GM21737 (cell line): ENCODE measurements around the gene PIMREG.

ENCODE experiments used
- ATAC-seq: cut with Tn5 transposase; IDR thresholded peaks from one replicate; pipeline ENCODE4 v1.9.1; 2021; ENCODE audit warnings: mild to moderate bottlenecking, moderate library complexity; ENCODE audit not compliant: unreplicated experiment

Gene PIMREG

DNA sequence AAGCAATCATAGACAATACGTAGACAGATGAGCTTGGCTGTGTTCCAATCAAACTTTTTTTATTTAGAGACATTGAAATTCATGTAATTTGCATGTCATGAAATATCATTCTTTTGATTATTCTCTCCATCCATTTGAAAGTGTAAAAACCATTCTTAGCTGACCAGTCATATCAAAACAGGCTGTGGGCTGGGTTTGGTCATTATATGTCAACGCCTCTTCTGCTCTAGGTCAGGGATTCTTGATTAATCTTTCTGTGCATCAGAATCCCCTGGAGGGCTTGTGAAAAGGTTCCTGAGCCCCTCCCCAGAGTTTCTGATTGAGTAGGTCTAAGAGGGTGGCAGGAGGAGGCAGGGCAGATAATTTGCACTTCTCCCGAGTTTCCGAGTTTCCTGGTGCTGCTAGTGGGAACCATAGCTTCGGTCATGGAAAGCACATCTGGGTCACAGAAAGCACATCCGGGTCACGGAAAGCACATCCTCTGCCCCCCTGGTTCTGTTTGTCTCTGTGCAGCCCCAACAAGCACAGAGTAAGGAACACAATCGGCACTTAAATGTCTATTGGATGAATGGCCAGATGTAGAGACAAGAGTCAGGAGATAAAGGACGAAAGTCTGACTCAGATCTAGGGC, 16.4 kb downstream of the PIMREG start:
- ATAC-seq = no peak

DNA sequence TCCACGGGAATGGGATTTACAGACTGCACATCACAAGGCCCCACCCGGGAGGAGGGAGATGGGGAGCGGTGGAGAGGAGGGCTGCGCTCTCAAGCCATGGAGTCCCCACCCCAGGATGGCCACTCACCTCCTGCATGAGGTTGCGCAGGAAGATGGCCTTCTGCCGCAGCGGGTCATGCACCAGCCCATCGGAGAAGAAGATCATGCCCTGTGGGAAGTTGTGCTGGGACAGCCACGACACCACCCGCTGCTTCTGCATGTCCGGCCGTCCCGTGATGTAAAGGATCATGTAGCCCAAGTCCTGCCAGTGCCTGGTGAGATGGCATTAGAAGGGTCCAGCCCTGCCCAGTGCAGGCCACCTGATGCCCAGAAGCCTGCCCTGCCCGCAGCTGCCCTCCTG, 17.0 kb downstream of the PIMREG start:
- no peak for ATAC-seq

DNA sequence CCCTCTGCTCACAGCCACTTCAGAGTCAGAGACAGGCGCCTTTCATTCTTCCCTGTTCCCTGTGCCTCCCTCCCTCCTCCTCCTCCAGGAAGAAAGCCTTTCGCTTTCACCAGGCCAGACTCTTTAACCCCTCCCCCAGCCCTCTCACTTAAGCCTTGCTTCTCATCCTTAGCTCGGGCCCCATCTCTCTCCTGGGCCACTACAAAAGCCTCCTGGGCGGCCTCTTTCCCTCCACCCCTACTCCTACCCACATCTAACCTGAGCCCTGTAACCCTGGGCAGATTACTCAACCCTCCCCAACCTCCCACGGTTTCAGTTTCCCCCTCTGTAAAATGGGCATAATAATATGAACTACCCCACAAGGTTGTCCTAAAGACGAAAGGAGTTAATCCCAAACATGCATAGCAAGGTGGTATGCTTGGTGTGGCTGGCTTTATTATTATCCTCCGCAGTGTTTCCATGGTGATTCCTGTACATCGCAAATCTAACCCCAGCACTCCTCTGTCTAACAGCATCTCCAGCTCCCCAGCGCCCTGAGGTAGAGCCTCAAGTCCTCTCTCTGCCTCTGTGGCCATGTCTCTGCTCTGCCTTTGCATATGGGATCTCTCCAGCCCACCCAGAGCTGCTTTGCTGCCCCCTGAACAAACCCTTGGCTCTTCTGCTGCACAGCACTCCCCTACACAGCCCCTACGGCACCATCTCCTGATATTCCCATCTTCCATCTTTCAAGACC, 17.7 kb downstream of the PIMREG start:
- no peak for ATAC-seq

DNA sequence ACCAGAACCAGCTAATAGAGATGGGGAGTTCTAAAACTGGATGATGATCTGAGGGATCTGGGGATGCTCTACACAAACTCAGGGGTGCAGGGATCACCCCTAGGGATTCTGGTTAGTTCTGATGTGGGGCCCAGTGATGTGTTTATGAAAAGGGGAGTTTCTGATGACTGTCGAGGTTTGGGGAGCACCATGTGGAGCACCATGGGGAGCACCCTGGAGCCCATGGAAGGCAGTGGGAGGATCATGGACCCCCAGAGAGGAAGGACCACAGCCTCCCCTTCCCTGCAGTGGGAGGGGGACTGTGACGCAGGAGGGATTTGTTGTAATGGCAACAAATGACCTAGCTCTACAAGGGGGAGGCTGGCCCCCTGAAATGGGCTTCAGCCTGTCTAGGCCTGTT, 18.4 kb downstream of the PIMREG start:
- ATAC-seq = no peak

DNA sequence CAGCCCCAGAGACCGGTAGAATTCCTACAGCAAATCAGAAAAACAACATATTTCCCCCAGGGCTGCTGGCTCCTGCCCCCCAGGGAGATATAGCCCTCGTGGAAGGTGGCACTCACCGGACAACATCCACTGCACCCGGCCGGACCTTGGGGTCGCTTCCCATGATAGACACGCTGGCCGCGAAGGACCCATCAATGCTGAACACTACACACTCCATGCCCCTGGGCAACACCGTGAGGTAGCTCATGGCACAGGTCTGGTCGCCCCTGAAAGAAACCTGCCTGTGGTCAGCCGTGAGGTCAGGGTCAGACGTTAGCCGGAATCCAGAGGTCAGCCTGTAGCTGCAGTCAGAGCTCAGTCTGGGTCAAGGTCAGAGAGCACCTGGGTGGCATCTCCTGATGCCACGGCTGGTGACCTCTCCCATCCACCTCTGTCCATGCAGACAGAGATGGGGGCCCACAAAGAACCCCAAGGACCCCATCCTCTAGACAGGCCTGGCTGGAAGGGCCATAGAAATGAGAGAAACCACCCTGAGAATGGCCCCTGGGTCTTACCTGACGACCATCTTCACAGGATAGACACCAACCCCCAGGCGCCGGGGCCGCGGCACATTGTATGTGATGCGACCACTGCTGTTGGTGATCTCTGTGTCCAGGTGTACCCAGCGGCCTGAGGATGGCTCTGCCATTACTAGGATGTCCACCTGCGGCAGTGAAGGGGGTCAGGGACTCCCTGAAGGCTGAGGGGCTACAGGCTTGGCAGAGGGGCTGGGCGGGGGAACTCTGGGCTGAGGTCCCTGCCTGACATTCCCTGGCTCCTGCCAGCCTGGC, 19.6 kb downstream of the PIMREG start:
- ATAC-seq = no peak

- ATAC-seq = no peak
Measured at GRCh38 chr17:6464446-6465041, 20.3 kb downstream of the PIMREG start.

DNA sequence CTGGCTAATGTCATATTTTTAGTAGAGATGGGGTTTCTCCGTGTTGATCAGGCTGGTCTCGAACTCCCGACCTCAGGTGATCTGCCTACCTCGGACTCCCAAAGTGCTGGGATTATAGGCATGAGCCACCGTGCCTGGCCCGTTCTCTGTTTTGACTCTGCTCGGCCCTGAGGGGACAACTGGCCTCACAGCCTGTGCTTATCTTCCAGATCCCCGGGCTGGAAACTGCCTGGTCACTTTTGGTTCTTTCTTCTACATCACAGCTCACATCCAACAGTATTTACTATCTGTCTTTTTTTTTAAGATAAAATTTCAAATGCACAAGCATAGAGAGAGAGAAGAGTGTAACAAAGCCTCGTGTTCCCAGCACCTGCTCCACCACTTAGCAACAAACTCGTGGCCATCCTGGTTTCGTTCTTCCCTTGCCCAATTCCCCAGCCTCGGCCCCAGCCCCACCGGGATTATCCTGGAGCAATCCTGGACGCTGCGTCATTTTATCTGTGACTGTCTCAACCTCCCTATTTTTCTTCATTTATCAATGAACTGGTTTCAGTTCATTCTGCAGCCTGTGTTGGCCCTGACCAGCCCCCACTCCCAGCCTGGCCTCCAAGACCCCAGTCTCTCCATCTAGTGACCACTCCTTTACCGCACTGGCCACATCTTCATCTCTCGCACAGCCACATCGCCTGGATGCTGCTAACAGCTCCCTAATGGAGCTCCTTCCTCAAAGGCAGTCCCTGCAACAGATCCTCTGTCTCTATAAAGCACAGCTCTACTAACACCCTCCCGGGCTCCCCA, 21.1 kb downstream of the PIMREG start:
- ATAC-seq = no peak

DNA sequence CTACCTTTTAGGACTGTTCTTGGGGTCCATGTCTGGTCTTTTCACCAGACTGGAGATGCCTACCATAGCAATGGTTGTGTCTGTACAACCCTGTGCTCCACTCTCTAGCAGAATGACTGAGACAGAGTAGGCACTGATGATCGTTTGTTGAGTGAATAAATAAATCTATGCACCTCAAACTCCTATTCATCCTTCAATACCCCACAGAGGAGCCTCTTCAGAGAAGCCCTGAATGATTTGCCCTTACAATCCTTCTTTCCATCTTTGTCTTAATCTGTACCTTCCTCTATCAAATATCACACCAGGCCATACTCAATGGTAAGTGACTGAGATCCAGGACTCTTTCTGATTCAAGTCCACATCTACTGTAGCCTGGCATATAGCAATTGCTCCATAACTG, 23.3 kb downstream of the PIMREG start:
- ATAC-seq = no peak

GRCh38 chr17:6468051-6468790, 24.0 kb downstream of the PIMREG start:
- ATAC-seq = no peak

DNA sequence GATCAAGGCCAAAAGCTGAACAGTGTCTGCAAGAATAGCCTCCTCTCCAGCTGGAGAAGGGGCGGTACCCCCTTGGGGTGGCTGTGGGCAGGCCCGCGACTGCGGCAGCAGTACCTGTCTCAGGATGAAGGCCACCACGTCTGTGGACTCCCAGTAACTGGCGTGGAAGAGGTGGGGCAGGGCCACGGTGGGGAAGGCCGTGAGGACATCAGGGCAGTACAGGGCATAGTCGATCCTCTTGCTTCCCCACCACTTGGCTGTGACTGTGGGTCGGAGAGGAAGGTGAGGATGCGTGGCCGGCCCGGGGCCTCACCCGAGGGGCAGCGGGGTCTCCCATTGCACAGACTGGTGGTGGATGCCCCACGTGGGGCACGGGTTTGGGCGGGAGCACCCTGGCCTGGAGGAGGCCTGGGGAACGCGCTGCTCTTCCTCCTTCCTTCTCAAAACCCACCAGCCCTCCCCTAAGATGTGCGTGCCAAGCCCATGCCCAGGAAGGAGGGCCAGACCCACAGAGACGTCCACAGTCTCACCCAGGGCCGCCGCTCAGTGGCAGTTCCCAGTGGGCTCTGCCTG, 26.0 kb downstream of the PIMREG start:
- no peak for ATAC-seq

DNA sequence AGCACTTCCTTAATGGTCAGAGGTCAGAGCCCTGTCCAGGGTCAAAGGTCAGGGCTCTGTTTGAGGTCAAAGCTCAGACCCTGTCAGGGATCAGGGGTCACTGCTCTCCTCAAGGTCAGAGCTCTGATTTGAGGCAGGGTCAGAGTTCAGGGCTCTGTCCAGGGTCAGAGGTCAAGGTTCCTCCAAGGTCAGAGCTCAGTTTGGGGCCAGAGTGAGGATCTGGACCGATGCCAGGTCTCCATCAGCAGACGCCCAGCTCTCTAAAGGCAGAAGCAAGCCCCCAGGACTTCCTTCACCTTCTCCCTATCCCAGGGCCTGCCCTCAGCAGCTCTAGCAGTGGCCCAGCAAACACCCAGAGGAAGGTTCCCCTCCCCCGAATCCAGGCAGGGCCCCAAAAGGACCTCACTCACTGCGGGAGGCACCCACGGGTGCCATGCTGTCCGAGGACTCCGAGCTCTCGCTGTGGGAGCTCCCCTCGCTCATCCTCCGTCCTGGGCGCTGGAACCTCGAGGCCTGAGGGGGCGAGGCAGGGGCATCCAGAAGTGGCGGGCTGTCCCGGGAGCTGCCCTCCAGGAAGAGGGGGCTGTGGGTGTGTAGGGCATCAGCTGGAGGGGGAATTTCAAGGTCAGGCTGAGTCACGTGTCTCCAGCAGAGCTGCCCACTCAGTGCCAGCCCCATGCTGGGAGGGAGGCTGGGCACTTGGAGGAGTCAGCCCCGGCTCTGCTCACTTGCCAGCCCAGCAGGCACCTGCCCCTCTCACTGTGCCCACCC, 26.7 kb downstream of the PIMREG start:
- no peak for ATAC-seq

DNA sequence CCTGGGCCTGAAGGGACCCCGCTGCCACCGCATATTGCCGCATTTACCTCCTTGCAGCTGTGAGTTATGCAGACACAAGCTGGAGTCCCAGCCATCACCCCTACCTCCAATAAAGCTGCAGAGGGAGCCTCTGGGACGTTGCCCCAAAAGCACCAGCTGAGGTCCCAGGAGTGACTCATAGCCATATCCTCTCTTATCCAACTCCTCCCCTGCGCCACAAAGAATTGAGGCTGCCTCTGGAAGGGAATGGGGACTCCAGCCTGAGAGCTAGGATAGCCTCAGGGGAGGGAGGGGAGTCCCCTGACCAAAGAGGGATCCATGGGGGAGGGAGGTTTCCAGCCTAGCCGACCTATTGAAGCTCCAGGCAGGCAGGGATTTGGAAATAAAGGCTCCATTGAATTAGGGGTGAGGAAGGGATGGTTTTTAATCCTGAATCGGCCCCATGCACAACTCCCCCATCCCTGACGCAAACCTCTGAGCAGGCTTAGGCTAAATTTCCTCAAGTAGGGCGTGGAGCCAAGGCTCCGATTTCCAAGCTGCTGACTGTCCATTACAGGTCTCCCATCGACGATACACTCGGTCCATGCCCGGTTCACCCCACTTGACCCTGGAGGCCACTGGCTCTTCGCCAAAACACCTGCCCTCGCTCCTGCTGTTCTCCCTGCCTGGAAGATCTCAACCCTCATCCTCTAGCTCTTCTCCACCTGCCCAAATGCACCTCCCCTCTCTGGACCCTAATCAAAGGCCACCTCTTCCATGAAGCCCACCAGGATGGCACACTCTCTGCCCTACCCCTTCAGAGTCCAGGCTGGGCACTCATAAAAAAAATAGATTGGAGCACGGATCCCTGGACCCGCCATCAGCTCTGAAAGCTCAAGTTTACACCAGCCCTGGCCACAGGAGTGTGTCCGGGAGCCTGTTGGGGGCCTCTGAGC, 27.5 kb downstream of the PIMREG start:
- ATAC-seq = no peak

DNA sequence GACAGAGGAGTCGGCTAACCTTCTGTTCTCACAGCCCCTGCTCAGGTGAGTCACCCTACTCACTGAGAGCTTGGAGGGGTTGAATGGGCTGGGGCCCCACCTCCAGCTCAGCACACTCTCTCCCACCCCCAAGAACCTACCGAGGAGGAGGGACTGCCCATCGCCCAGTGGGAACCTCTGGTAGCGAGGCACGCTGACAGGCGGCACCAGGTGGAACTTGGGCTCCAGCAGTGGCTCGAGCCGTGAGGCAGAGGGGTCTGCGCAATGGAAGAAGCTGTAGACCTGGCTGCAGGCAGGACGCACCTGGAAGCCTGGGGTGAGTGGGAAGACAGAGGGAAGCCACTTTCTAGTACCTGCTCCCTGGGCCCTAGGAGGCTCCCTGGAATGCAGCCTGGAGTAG, 28.3 kb downstream of the PIMREG start:
- ATAC-seq = no peak

GRCh38 chr17:6473128-6473767, 29.0 kb downstream of the PIMREG start:
- ATAC-seq = no peak

- no peak for ATAC-seq
Measured at GRCh38 chr17:6474376-6474775, 30.1 kb downstream of the PIMREG start.

DNA sequence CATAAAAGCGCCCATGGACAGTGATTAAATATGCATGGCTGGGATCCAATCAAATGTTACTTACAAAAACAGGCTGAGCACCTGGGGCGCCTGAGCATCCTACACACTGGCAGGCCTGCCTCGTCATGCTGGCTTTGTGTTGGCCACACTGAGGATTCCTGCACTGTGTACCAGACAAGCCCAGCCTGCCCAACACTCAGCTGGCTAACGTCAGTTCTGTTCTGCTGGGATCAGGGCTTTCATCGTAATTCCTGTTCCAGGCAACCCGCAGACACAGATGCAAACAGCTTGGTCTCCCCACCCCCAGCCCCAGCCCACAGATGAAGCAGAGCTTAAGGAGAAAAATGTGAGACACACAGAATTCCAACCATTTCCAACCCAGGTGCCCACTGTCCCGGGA, 30.7 kb downstream of the PIMREG start:
- ATAC-seq = no peak

GRCh38 chr17:6475411-6475810, 31.2 kb downstream of the PIMREG start:
- no peak for ATAC-seq
